IMR-90 (cell line): ENCODE data around the gene C1orf116. TPM values are rescaled to one million over a fixed set of nuclear protein-coding genes. Genes with fewer than 3 reads are reported as not detected.

Experiments
- ATAC-seq: fragments of 200-7000 bp; cut with Tn5 transposase; 2 replicates; pipeline ENCODE4 v1.9.1; 2020; ENCODE audit warnings: low read depth, mild to moderate bottlenecking, moderate library complexity
- BruUV-seq: library from RNA; stranded (reverse); fragments of 400-500 nt; replicated peaks from 2 replicates; lab custom pipeline; 2021; lab: Mats Ljungman, UMichigan
- CTCF ChIA-PET: fragments of 300-600 bp; formaldehyde crosslinking; extraction: SDS; loops from one replicate; lab custom pipeline; 2021; ENCODE audit warnings: antibody characterized with exemption; lab: Yijun Ruan, JAX
- POLR2A ChIA-PET: fragments of 300-600 bp; sonication (Branson Sonifier 250); formaldehyde crosslinking; loops from one replicate; lab custom pipeline; 2022; ENCODE audit warnings: antibody characterized with exemption; ENCODE audit not compliant: unreplicated experiment; lab: Charles Lee
- DNase-seq: peaks from one replicate; pipeline ENCODE4 v3.0.0; 2013
- H2AFZ ChIP-seq: replicated peaks from 2 replicates; pipeline ENCODE3; 2013; ENCODE audit warnings: low read length, mild to moderate bottlenecking; ENCODE audit not compliant: poor library complexity
- H2AK5ac ChIP-seq: 2 replicates; pipeline ENCODE4 v1.6.1; 2013; ENCODE audit warnings: low read depth, low read length, inconsistent platforms
- H2AK9ac ChIP-seq: replicated peaks from 2 replicates; pipeline ENCODE3; 2013; ENCODE audit warnings: mild to moderate bottlenecking, low read depth, low read length, moderate library complexity; ENCODE audit not compliant: poor library complexity
- H2BK120ac ChIP-seq: 2 replicates; pipeline ENCODE4 v1.6.1; 2013; ENCODE audit warnings: low read depth, low read length, inconsistent platforms
- H2BK15ac ChIP-seq: 3 replicates; pipeline ENCODE4 v1.6.1; 2013; ENCODE audit warnings: low read depth, low read length, inconsistent platforms
- H2BK20ac ChIP-seq: 2 replicates; pipeline ENCODE4 v1.6.1; 2013; ENCODE audit warnings: low read depth, mild to moderate bottlenecking, inconsistent platforms, low read length, moderate library complexity
- H2BK5ac ChIP-seq: 2 replicates; pipeline ENCODE4 v1.6.1; 2013; ENCODE audit warnings: mild to moderate bottlenecking, low read depth, low read length, inconsistent platforms; ENCODE audit not compliant: poor library complexity, severe bottlenecking
- H3K14ac ChIP-seq: replicated peaks from 2 replicates; pipeline ENCODE4 v1.6.1; 2013; ENCODE audit warnings: low read depth, low read length, inconsistent platforms
- H3K18ac ChIP-seq: 2 replicates; pipeline ENCODE4 v1.6.1; 2013; ENCODE audit warnings: low read depth, low read length, control low read depth
- H3K23ac ChIP-seq: 2 replicates; pipeline ENCODE4 v1.6.1; 2013; ENCODE audit warnings: low read depth, low read length, inconsistent platforms
- H3K27ac ChIP-seq: 2 replicates; pipeline ENCODE4 v1.5.1; 2013; ENCODE audit warnings: mild to moderate bottlenecking, control low read depth, low read length; ENCODE audit not compliant: insufficient read depth
- H3K27me3 ChIP-seq: 2 replicates; pipeline ENCODE4 v1.6.1; 2013; ENCODE audit warnings: low read length; ENCODE audit not compliant: control insufficient read depth, insufficient read depth
- H3K36me3 ChIP-seq: 2 replicates; pipeline ENCODE4 v1.6.1; 2013; ENCODE audit warnings: low read length, mixed read lengths; ENCODE audit not compliant: control insufficient read depth, insufficient read depth
- H3K4ac ChIP-seq: 2 replicates; pipeline ENCODE4 v1.6.1; 2013; ENCODE audit warnings: low read depth, low read length, inconsistent platforms
- H3K4me1 ChIP-seq: 2 replicates; pipeline ENCODE4 v1.6.1; 2013; ENCODE audit warnings: low read length, mixed read lengths; ENCODE audit not compliant: control insufficient read depth, insufficient read depth
- H3K4me2 ChIP-seq: 2 replicates; pipeline ENCODE4 v1.6.1; 2013; ENCODE audit warnings: low read depth, mild to moderate bottlenecking, control low read depth, low read length, moderate library complexity
- H3K4me3 ChIP-seq: 2 replicates; pipeline ENCODE4 v1.5.1; 2013; ENCODE audit warnings: low read depth, mild to moderate bottlenecking, control low read depth, low read length, moderate library complexity; ENCODE audit not compliant: insufficient read depth
- H3K56ac ChIP-seq: 2 replicates; pipeline ENCODE4 v1.6.1; 2013; ENCODE audit warnings: low read length, inconsistent platforms; ENCODE audit not compliant: insufficient read depth; ENCODE audit errors: extremely low read depth
- H3K79me1 ChIP-seq, 2 experiments: 2 replicates each; pipeline ENCODE4 v1.6.1; 2013; ENCODE audit warnings: low read length in 2 of 2, inconsistent platforms in 1 of 2, low read depth in 1 of 2
- H3K9ac ChIP-seq: 2 replicates; pipeline ENCODE4 v1.6.1; 2013; ENCODE audit warnings: low read depth, low read length, control low read depth
- H3K9me1 ChIP-seq: 2 replicates; pipeline ENCODE4 v1.6.1; 2013; ENCODE audit warnings: low read length, inconsistent platforms; ENCODE audit not compliant: insufficient read depth
- H3K9me3 ChIP-seq: 2 replicates; pipeline ENCODE4 v1.6.1; 2013; ENCODE audit warnings: low read length; ENCODE audit not compliant: control insufficient read depth, insufficient read depth
- H4K20me1 ChIP-seq: 2 replicates; pipeline ENCODE4 v1.6.1; 2013; ENCODE audit warnings: low read length, inconsistent platforms; ENCODE audit not compliant: insufficient read depth
- H4K5ac ChIP-seq: 2 replicates; pipeline ENCODE4 v1.6.1; 2013; ENCODE audit warnings: mild to moderate bottlenecking, low read depth, low read length, control low read depth
- H4K8ac ChIP-seq, 2 experiments: 2 replicates each; pipeline ENCODE4 v1.6.1; 2013; ENCODE audit warnings: low read depth in 2 of 2, low read length in 2 of 2, control low read depth in 1 of 2, inconsistent platforms in 1 of 2
- H4K91ac ChIP-seq: 2 replicates; pipeline ENCODE4 v1.6.1; 2013; ENCODE audit warnings: low read depth, low read length, inconsistent platforms; ENCODE audit not compliant: insufficient read depth
- CHD1 ChIP-seq: IDR thresholded peaks from 2 replicates; pipeline ENCODE4 v1.6.1; 2012; ENCODE audit warnings: low read depth, low read length, improper control_type of control experiment
- CTCF ChIP-seq: conservative IDR thresholded peaks from 2 replicates; pipeline ENCODE4 v1.5.1; 2012; ENCODE audit warnings: mild to moderate bottlenecking, low read depth, low read length, improper control_type of control experiment
- FOS ChIP-seq: fragments of 150-350 bp; IDR thresholded peaks from 2 replicates; pipeline ENCODE4 v1.6.1; 2016; ENCODE audit warnings: low read depth, low read length
- MAFK ChIP-seq: IDR thresholded peaks from 2 replicates; pipeline ENCODE4 v1.6.1; 2012; ENCODE audit warnings: low read depth, low read length, improper control_type of control experiment
- MAZ ChIP-seq: IDR thresholded peaks from 2 replicates; pipeline ENCODE4 v1.6.1; 2012; ENCODE audit warnings: low read depth, mild to moderate bottlenecking, low read length, improper control_type of control experiment, moderate library complexity, borderline replicate concordance
- MXI1 ChIP-seq: IDR thresholded peaks from 2 replicates; pipeline ENCODE4 v1.6.1; 2012; ENCODE audit warnings: low read depth, mild to moderate bottlenecking, low read length, moderate library complexity, borderline replicate concordance
- POLR2A ChIP-seq: IDR thresholded peaks from 2 replicates; pipeline ENCODE4 v1.6.1; 2012; ENCODE audit warnings: mild to moderate bottlenecking, low read depth, low read length
- RCOR1 ChIP-seq: IDR thresholded peaks from 2 replicates; pipeline ENCODE4 v1.6.1; 2012; ENCODE audit warnings: mild to moderate bottlenecking, low read length, improper control_type of control experiment; ENCODE audit not compliant: insufficient replicate concordance
- SMC3 ChIP-seq: fragments of 150-350 bp; IDR thresholded peaks from 2 replicates; pipeline ENCODE4 v1.6.1; 2016; ENCODE audit warnings: low read depth, mild to moderate bottlenecking, antibody characterized with exemption, low read length, moderate library complexity
- WGBS, 2 experiments: methylation state at CpG; one replicate each; pipeline versions ENCODE4 v1.1.5 to v1.1.7; 2013; ENCODE audit warnings: missing lambda C conversion rate in 2 of 2; ENCODE audit not compliant: insufficient read length in 1 of 2; ENCODE audit errors: extremely low coverage in 2 of 2; 5-methylcytosine and 5-hydroxymethylcytosine counted together
- dilution Hi-C: fragments of 300-500 bp; cut with HindIII; formaldehyde crosslinking; loops from one replicate; pipeline ENCODE4 v1.14.3; 2018; ENCODE audit warnings: low sequenced_read_pairs; ENCODE audit not compliant: unreplicated experiment
- in situ Hi-C: fragments of 300-500 bp; cut with MboI; formaldehyde crosslinking; loops from 3 replicates; pipeline ENCODE4 v1.14.3; 2019; ENCODE audit warnings: low sequenced_read_pairs, inconsistent platforms, mixed read lengths
- intact Hi-C: fragments of 100-400 bp; cut with micrococcal nuclease; formaldehyde crosslinking; loops from 2 replicates; pipeline ENCODE4 v1.10.0; 2022
- polyA plus RNA-seq, 3 experiments: library from polyadenylated mRNA; depleted of rRNA; stranded (reverse); fragments of >200 nt; gene quantifications; 2 replicates each; pipeline ENCODE4 v1.2.3, GENCODE V29; 2012; ENCODE audit warnings: low replicate concordance in 1 of 3
- total RNA-seq: library from RNA; depleted of rRNA; stranded (reverse); fragments of >200 nt; gene quantifications from 2 replicates; pipeline ENCODE4 v1.2.3, GENCODE V29; 2012

Gene C1orf116
- total and polyA plus RNA-seq, 2 of the 4 experiments (the other 2 are of a cell fraction): under 0.01 to 0.03 TPM

DNA sequence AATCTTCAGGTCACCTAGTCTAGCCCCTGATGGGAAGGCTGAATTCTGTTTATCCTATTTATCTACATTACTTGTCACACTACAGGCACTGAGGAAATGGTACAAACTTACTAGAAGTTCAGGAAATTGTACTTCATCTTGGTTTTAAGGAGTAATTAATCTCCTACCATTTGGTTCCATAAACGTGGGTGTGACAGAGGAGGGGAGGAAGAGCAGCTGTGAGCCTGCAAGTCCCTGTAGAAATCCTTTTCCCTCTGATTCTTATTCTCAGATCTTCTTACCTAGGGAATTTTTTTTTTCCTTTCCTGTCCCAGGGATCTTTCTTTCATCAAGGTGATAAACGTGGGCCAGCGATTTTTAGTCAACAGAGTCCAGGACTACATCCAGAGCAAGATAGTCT, 34.6 kb upstream of the C1orf116 start:
- no peak overlapping the region for H3K23ac ChIP-seq
- WGBS, 2 experiments: no CpG with 5 or more reads among the region's 3 CpGs
- H4K8ac ChIP-seq: no peak overlapping the region
- no peaks in the 10 kb centered on the region for H3K4me1 ChIP-seq
- H2BK15ac ChIP-seq: no peak overlapping the region
- H2BK120ac ChIP-seq: no peak overlapping the region
- intact Hi-C loops (no loop called here), dilution Hi-C loops (no loop called here), in situ Hi-C loops (no loop called here)
- no peaks in the 10 kb centered on the region for H4K20me1 ChIP-seq
- CTCF ChIA-PET: no interaction called here
- H3K18ac ChIP-seq: no peak overlapping the region
- H3K27ac ChIP-seq: no peak overlapping the region
- H3K14ac ChIP-seq: no peak overlapping the region
- DNase-seq (no peak), ATAC-seq (no peak)
- no peak overlapping the region for H4K91ac ChIP-seq
- H3K9me3 ChIP-seq: no peaks in the 10 kb centered on the region
- TF ChIP-seq CHD1 (no peak), CTCF (no peak), MAFK (no peak), FOS (no peak), POLR2A (no peak), MAZ (no peak), RCOR1 (no peak), MXI1 (no peak), SMC3 (no peak)
- H2AFZ ChIP-seq: no peak overlapping the region
- no peaks in the 10 kb centered on the region for H3K27me3 ChIP-seq
- POLR2A ChIA-PET: no interaction called here
- no peak overlapping the region for H3K56ac ChIP-seq
- H3K9ac ChIP-seq: no peak overlapping the region
- no peaks in the 10 kb centered on the region; the same call in 1 of the 2 replicates for H3K9me1 ChIP-seq
- H3K79me1 ChIP-seq: no peaks in the 10 kb centered on the region
- H2AK9ac ChIP-seq: no peak overlapping the region
- H3K36me3 ChIP-seq: no peaks in the 10 kb centered on the region
- no peak overlapping the region for H3K4me3 ChIP-seq
- H3K4me2 ChIP-seq: no peak overlapping the region
- no peak overlapping the region for H3K4ac ChIP-seq
- no peak overlapping the region for H2AK5ac ChIP-seq
- BruUV-seq: no TSS peak
- no peak overlapping the region for H2BK5ac ChIP-seq
- H2BK20ac ChIP-seq: no peak overlapping the region
- H4K5ac ChIP-seq: no peak overlapping the region
